GM23338 (cell line): ENCODE measurements around the gene TSSC4.

Source experiments
- CREB1 ChIP-seq: fragments of 250-450 bp; sonication (Bioruptor Pico); IDR thresholded peaks from 2 replicates; pipeline ENCODE4 v1.5.0; 2020; ENCODE audit warnings: low read depth, mild to moderate bottlenecking, moderate library complexity
- EZH2 ChIP-seq: fragments of 200-600 bp; sonication (generic); IDR thresholded peaks from one replicate; pipeline ENCODE4 v1.8.0; 2017; ENCODE audit warnings: antibody characterized with exemption, mild to moderate bottlenecking, low read depth; ENCODE audit not compliant: unreplicated experiment
- EZH2phosphoT487 ChIP-seq: fragments of 200-600 bp; sonication (generic); IDR thresholded peaks from one replicate; pipeline ENCODE4 v1.8.1; 2018; ENCODE audit warnings: antibody characterized with exemption; ENCODE audit not compliant: unreplicated experiment
- JUNB ChIP-seq: IDR thresholded peaks from one replicate; pipeline ENCODE4 v1.6.1; 2016; ENCODE audit warnings: antibody characterized with exemption; ENCODE audit not compliant: unreplicated experiment
- NANOG ChIP-seq: IDR thresholded peaks from 2 replicates; pipeline ENCODE4 v1.6.1; 2016; ENCODE audit warnings: antibody characterized with exemption, borderline replicate concordance
- POLR2AphosphoS5 ChIP-seq: IDR thresholded peaks from 2 replicates; pipeline ENCODE4 v1.6.1; 2016; ENCODE audit warnings: antibody characterized with exemption, low read depth
- STAT1 ChIP-seq: IDR thresholded peaks from one replicate; pipeline ENCODE4 v1.6.1; 2016; ENCODE audit warnings: antibody characterized with exemption; ENCODE audit not compliant: unreplicated experiment
- ZNF114 ChIP-seq: fragments of 250-450 bp; sonication (Bioruptor Pico); IDR thresholded peaks from 2 replicates; pipeline ENCODE4 v1.5.0; 2020; ENCODE audit warnings: mild to moderate bottlenecking, moderate library complexity
- ZNF331 ChIP-seq: fragments of 250-450 bp; sonication (Bioruptor Pico); IDR thresholded peaks from 2 replicates; pipeline ENCODE4 v1.5.0; 2020; ENCODE audit warnings: low read depth, mild to moderate bottlenecking, moderate library complexity
- TF ChIP-seq, protein P1 (sequence below), 2 experiments: fragments of 200-600 bp in 1 of 2; sonication (generic) in 1 of 2; conservative IDR thresholded peaks; 2 replicates each; pipeline versions ENCODE4 v1.5.1 to v1.6.1; 2016 to 2017; ENCODE audit warnings: antibody characterized with exemption in 2 of 2, low read depth in 2 of 2, mild to moderate bottlenecking in 2 of 2, moderate library complexity in 1 of 2
- TF ChIP-seq, protein P2 (sequence below): IDR thresholded peaks from one replicate; pipeline ENCODE4 v1.6.1; 2018; ENCODE audit warnings: antibody characterized with exemption; ENCODE audit not compliant: unreplicated experiment
- TF ChIP-seq, protein P3 (sequence below): IDR thresholded peaks from 2 replicates; pipeline ENCODE4 v1.6.1; 2016; ENCODE audit warnings: antibody characterized with exemption

DNA sequence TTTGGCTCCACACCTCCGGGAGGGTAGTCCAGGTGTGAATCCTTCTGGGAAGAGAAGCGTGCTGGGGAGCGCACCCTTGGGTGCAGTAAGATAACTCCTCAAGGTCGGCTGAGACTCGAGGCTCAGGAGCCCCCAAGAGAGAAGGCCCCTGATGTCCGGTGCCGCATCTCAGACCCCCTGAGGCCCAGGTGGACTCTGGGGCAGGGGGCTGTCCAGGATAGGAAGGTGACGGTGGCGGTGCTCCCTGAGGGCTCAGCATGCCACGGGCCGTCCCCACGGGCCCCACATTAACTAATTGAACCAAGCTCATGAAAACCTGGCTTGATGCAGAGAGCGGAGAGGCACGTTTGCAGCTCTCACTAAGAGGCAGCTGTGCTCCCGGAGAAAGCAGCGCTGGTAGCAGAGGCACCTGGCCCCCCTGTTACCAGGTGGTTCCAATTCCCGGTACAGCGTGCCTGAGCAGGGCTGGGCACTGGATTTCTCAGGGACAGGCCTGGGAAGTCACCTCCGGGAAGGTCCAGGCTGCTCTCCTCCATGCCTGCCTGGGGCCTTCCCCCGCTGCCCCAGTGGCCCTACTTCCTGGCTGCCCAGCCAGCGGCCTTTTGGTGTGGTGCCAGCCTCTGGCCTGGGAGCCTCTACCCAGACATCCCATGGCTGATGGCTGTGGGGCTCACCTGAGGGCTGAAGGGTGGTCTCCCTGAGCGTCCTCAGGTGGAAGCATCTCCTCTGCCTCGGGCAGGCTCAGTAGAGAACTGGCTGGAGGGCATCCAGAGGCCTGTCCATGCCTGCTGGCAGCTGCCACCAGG, 45.4 kb downstream of the TSSC4 start:
- TF ChIP-seq, protein P1, sequence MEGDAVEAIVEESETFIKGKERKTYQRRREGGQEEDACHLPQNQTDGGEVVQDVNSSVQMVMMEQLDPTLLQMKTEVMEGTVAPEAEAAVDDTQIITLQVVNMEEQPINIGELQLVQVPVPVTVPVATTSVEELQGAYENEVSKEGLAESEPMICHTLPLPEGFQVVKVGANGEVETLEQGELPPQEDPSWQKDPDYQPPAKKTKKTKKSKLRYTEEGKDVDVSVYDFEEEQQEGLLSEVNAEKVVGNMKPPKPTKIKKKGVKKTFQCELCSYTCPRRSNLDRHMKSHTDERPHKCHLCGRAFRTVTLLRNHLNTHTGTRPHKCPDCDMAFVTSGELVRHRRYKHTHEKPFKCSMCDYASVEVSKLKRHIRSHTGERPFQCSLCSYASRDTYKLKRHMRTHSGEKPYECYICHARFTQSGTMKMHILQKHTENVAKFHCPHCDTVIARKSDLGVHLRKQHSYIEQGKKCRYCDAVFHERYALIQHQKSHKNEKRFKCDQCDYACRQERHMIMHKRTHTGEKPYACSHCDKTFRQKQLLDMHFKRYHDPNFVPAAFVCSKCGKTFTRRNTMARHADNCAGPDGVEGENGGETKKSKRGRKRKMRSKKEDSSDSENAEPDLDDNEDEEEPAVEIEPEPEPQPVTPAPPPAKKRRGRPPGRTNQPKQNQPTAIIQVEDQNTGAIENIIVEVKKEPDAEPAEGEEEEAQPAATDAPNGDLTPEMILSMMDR (conservative IDR thresholded peaks at IDR 0.05; ENCODE audit: low read depth in 2 of 2), result no peak
- no peak for TF ChIP-seq STAT1
- TF ChIP-seq CREB1 (CRISPR knock-in tag), result no peak
- peak; percentile 5 for TF ChIP-seq EZH2
- TF ChIP-seq, protein P2, sequence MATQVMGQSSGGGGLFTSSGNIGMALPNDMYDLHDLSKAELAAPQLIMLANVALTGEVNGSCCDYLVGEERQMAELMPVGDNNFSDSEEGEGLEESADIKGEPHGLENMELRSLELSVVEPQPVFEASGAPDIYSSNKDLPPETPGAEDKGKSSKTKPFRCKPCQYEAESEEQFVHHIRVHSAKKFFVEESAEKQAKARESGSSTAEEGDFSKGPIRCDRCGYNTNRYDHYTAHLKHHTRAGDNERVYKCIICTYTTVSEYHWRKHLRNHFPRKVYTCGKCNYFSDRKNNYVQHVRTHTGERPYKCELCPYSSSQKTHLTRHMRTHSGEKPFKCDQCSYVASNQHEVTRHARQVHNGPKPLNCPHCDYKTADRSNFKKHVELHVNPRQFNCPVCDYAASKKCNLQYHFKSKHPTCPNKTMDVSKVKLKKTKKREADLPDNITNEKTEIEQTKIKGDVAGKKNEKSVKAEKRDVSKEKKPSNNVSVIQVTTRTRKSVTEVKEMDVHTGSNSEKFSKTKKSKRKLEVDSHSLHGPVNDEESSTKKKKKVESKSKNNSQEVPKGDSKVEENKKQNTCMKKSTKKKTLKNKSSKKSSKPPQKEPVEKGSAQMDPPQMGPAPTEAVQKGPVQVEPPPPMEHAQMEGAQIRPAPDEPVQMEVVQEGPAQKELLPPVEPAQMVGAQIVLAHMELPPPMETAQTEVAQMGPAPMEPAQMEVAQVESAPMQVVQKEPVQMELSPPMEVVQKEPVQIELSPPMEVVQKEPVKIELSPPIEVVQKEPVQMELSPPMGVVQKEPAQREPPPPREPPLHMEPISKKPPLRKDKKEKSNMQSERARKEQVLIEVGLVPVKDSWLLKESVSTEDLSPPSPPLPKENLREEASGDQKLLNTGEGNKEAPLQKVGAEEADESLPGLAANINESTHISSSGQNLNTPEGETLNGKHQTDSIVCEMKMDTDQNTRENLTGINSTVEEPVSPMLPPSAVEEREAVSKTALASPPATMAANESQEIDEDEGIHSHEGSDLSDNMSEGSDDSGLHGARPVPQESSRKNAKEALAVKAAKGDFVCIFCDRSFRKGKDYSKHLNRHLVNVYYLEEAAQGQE, result no peak
- TF ChIP-seq NANOG, result no peak
- TF ChIP-seq POLR2AphosphoS5, result no peak
- no peak for TF ChIP-seq EZH2phosphoT487
- no peak for TF ChIP-seq JUNB
- TF ChIP-seq, protein P3, sequence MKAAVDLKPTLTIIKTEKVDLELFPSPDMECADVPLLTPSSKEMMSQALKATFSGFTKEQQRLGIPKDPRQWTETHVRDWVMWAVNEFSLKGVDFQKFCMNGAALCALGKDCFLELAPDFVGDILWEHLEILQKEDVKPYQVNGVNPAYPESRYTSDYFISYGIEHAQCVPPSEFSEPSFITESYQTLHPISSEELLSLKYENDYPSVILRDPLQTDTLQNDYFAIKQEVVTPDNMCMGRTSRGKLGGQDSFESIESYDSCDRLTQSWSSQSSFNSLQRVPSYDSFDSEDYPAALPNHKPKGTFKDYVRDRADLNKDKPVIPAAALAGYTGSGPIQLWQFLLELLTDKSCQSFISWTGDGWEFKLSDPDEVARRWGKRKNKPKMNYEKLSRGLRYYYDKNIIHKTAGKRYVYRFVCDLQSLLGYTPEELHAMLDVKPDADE, result no peak
- TF ChIP-seq ZNF331 (CRISPR knock-in tag), result no peak
- TF ChIP-seq ZNF114 (CRISPR knock-in tag), result no peak
